Vagina (tissue), 2 donors: Measurements from ENCODE around the gene NCR3LG1. TPM values are rescaled to one million over a fixed set of nuclear protein-coding genes. Genes with fewer than 3 reads are reported as not detected.

Source experiments
- DNase-seq, 2 donors: peaks; one replicate each; pipeline ENCODE4 v3.0.0-alpha.2; 2017; ENCODE audit errors: extremely low spot score in 2 of 2
- H3K27ac ChIP-seq: fragments of 200-600 bp; sonication (generic); one replicate; pipeline ENCODE4 v1.5.1; 2019
- H3K27me3 ChIP-seq: fragments of 200-600 bp; sonication (generic); one replicate; pipeline ENCODE4 v1.5.1; 2019
- H3K36me3 ChIP-seq, 2 donors: fragments of 200-600 bp; sonication (generic); one replicate each; pipeline ENCODE4 v1.5.1; 2017 to 2019
- H3K4me1 ChIP-seq: fragments of 200-600 bp; sonication (generic); one replicate; pipeline ENCODE4 v1.5.1; 2019
- H3K4me3 ChIP-seq, 2 donors: fragments of 200-600 bp; sonication (generic); 1 replicate in 1 of 2; 2 replicates in 1 of 2; pipeline ENCODE4 v1.5.1; 2016 to 2019
- H3K9me3 ChIP-seq: fragments of 200-600 bp; sonication (generic); one replicate; pipeline ENCODE4 v1.5.1; 2019
- POLR2A ChIP-seq, 2 donors: fragments of 450-650 bp; IDR thresholded peaks; one replicate each; pipeline ENCODE4 v1.6.1; 2017; ENCODE audit warnings: antibody characterized with exemption in 2 of 2, mild to moderate bottlenecking in 2 of 2, moderate library complexity in 2 of 2
- POLR2AphosphoS5 ChIP-seq, 2 donors: sonication (generic); formaldehyde crosslinking; IDR thresholded peaks; one replicate each; pipeline ENCODE4 v1.9.0; 2017; ENCODE audit warnings: antibody characterized with exemption in 2 of 2, mild to moderate bottlenecking in 2 of 2, low read depth in 1 of 2; ENCODE audit not compliant: insufficient read depth in 1 of 2
- intact Hi-C: fragments of 100-400 bp; cut with DNase I; formaldehyde crosslinking; loops from one replicate; pipeline ENCODE4 v1.15.1; 2023
- total RNA-seq: library from RNA; depleted of rRNA; stranded (reverse); fragments of >200 nt; gene quantifications from one replicate; pipeline ENCODE4 v1.2.3, GENCODE V29; 2016
- TF ChIP-seq, protein P1 (sequence below), 3 experiments: fragments of 450-650 bp in 2 of 3; fragments of 200-600 bp in 1 of 3; sonication (generic) in 1 of 3; IDR thresholded peaks; one replicate each; pipeline ENCODE4 v1.5.1; 2017 to 2019; ENCODE audit warnings: antibody characterized with exemption in 3 of 3, mild to moderate bottlenecking in 2 of 3, moderate library complexity in 2 of 3

The NCR3LG1 gene
- total RNA-seq, 1 donor from 2014 or later, result 2.2 TPM

DNA sequence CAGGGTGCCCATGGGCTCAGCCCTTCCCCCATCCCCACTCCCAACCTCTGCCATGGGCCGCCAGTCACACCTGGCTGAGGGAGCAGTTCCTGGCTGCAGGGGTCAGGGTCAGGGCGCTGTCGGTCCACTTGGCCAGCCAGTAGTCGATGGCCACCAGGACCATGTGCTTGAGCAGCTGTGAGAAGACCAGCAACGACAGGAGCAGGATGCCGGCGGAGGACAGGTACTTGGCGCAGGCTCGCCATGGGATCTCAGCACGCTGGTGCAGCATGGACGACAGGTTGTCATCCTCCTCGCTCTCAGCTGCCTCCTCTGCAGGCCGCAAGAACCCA lies 55.2 kb downstream of the NCR3LG1 start:
- H3K36me3 ChIP-seq, result no peaks in the 10 kb centered on the region
- no peaks in the 10 kb centered on the region for H3K27me3 ChIP-seq
- peaks cover 19% of the 10 kb centered on the region for H3K4me1 ChIP-seq
- H3K27ac ChIP-seq, result peak overlapping the region; percentile 61
- intact Hi-C loops, result no loop called here
- no peak overlapping the region for H3K4me3 ChIP-seq
- no peaks in the 10 kb centered on the region for H3K9me3 ChIP-seq
- TF ChIP-seq, protein P1, sequence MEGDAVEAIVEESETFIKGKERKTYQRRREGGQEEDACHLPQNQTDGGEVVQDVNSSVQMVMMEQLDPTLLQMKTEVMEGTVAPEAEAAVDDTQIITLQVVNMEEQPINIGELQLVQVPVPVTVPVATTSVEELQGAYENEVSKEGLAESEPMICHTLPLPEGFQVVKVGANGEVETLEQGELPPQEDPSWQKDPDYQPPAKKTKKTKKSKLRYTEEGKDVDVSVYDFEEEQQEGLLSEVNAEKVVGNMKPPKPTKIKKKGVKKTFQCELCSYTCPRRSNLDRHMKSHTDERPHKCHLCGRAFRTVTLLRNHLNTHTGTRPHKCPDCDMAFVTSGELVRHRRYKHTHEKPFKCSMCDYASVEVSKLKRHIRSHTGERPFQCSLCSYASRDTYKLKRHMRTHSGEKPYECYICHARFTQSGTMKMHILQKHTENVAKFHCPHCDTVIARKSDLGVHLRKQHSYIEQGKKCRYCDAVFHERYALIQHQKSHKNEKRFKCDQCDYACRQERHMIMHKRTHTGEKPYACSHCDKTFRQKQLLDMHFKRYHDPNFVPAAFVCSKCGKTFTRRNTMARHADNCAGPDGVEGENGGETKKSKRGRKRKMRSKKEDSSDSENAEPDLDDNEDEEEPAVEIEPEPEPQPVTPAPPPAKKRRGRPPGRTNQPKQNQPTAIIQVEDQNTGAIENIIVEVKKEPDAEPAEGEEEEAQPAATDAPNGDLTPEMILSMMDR (IDR thresholded peaks at IDR 0.05), result no peak
- no peak for TF ChIP-seq POLR2A (IDR thresholded peaks at IDR 0.05)
- no peak for TF ChIP-seq POLR2AphosphoS5 (IDR thresholded peaks at IDR 0.05; ENCODE audit: insufficient read depth in 1 of 2, low read depth in 1 of 2)
- DNase-seq, result no peak

GRCh38 chr11:17407575-17407974 lies 56.0 kb downstream of the NCR3LG1 start:
- intact Hi-C loops, result no loop called here
- no peaks in the 10 kb centered on the region for H3K9me3 ChIP-seq
- TF ChIP-seq POLR2AphosphoS5 (IDR thresholded peaks at IDR 0.05; ENCODE audit: insufficient read depth in 1 of 2, low read depth in 1 of 2) (no peak), POLR2A (IDR thresholded peaks at IDR 0.05) (no peak)
- TF ChIP-seq, protein P1 (IDR thresholded peaks at IDR 0.05), result no peak
- H3K36me3 ChIP-seq, result no peaks in the 10 kb centered on the region
- H3K4me3 ChIP-seq, result no peak overlapping the region
- H3K4me1 ChIP-seq, result peaks cover 19% of the 10 kb centered on the region
- no peak for DNase-seq
- no peak overlapping the region for H3K27ac ChIP-seq
- no peaks in the 10 kb centered on the region for H3K27me3 ChIP-seq

GRCh38 chr11:17408026-17408425 lies 56.4 kb downstream of the NCR3LG1 start:
- intact Hi-C loops, result no loop called here
- no peaks in the 10 kb centered on the region for H3K9me3 ChIP-seq
- H3K4me3 ChIP-seq, result no peak overlapping the region
- no peaks in the 10 kb centered on the region for H3K36me3 ChIP-seq
- H3K4me1 ChIP-seq, result peaks cover 19% of the 10 kb centered on the region
- H3K27ac ChIP-seq, result no peak overlapping the region
- DNase-seq, result no peak
- no peaks in the 10 kb centered on the region for H3K27me3 ChIP-seq
- TF ChIP-seq POLR2A (IDR thresholded peaks at IDR 0.05) (no peak), POLR2AphosphoS5 (IDR thresholded peaks at IDR 0.05; ENCODE audit: insufficient read depth in 1 of 2, low read depth in 1 of 2) (no peak)
- TF ChIP-seq, protein P1 (IDR thresholded peaks at IDR 0.05), result no peak

- Histone ChIP-seq H3K27me3 (no peaks in the 10 kb centered on the region), H3K4me3 (no peak overlapping the region), H3K27ac (no peak overlapping the region), H3K36me3 (no peaks in the 10 kb centered on the region), H3K9me3 (no peaks in the 10 kb centered on the region), H3K4me1 (peaks cover 19% of the 10 kb centered on the region)
- intact Hi-C loops, result no loop called here
- TF ChIP-seq, protein P1 (IDR thresholded peaks at IDR 0.05), result no peak
- no peak for TF ChIP-seq POLR2AphosphoS5 (IDR thresholded peaks at IDR 0.05; ENCODE audit: insufficient read depth in 1 of 2, low read depth in 1 of 2)
- no peak for TF ChIP-seq POLR2A (IDR thresholded peaks at IDR 0.05)
- no peak for DNase-seq
These were observed 57.0 kb downstream of the NCR3LG1 start for GRCh38 chr11:17408641-17409040.

- no peaks in the 10 kb centered on the region for H3K27me3 ChIP-seq
- DNase-seq, result no peak
- H3K36me3 ChIP-seq, result no peaks in the 10 kb centered on the region
- no peak overlapping the region for H3K4me3 ChIP-seq
- TF ChIP-seq, protein P1 (IDR thresholded peaks at IDR 0.05), result no peak
- no peak for TF ChIP-seq POLR2A (IDR thresholded peaks at IDR 0.05)
- H3K9me3 ChIP-seq, result no peaks in the 10 kb centered on the region
- no peak overlapping the region for H3K27ac ChIP-seq
- intact Hi-C loops, result no loop called here
- peaks cover 12% of the 10 kb centered on the region for H3K4me1 ChIP-seq
These were observed 59.2 kb downstream of the NCR3LG1 start for GRCh38 chr11:17410606-17411379.
